ENCODE measurements around the gene CCDC194. TPM values are rescaled to one million over a fixed set of nuclear protein-coding genes. Genes with fewer than 3 reads are reported as not detected.
A peak's percentile ranks its signal among the peaks of the same experiment; 100 is the strongest.
"Not testable (repeated sequence)": the region's sequence is repeated elsewhere in the genome, so short reads cannot be mapped to it uniquely, and the experiment has no call there.

The CCDC194 gene
- total RNA-seq, 1 experiment from 2014 or later = not detected

- DNase-seq (ENCODE audit: low spot score) = no peak
Observed at GRCh38 chr19:17376935-17377600, 16.9 kb downstream of the CCDC194 start, which contains the start of gene PLVAP. Gene PLVAP, minus strand, starts transcription at chr19:17377342. Its CDS starts 54 bp downstream, at chr19:17377288.

- no peak for DNase-seq (ENCODE audit: low spot score)
Observed at GRCh38 chr19:17370026-17370587, 23.9 kb downstream of the CCDC194 start.

GRCh38 chr19:17365361-17365760, 28.6 kb downstream of the CCDC194 start:
- DNase-seq (ENCODE audit: low spot score) = no peak

GRCh38 chr19:17363852-17364605, 30.0 kb downstream of the CCDC194 start:
- not testable (repeated sequence) for DNase-seq (ENCODE audit: low spot score)

GRCh38 chr19:17359905-17360800, 33.8 kb downstream of the CCDC194 start:
- DNase-seq (ENCODE audit: low spot score) = no peak

GRCh38 chr19:17358395-17358794, 35.6 kb downstream of the CCDC194 start:
- peak; percentile 51 for DNase-seq (ENCODE audit: low spot score)

- DNase-seq (ENCODE audit: low spot score) = no peak
Observed at GRCh38 chr19:17357724-17358123, 36.3 kb downstream of the CCDC194 start.

GRCh38 chr19:17357078-17357666, 36.8 kb downstream of the CCDC194 start:
- no peak for DNase-seq (ENCODE audit: low spot score)

GRCh38 chr19:17353386-17353785, 40.6 kb downstream of the CCDC194 start:
- DNase-seq (ENCODE audit: low spot score) = no peak

- DNase-seq (ENCODE audit: low spot score) = no peak
Observed at GRCh38 chr19:17352608-17353280, 41.3 kb downstream of the CCDC194 start.

GRCh38 chr19:17351815-17352435, 42.1 kb downstream of the CCDC194 start:
- DNase-seq (ENCODE audit: low spot score) = no peak

GRCh38 chr19:17348700-17349099, 45.3 kb downstream of the CCDC194 start:
- peak; percentile 95 for DNase-seq (ENCODE audit: low spot score)

GRCh38 chr19:17347877-17348276, 46.1 kb downstream of the CCDC194 start:
- no peak for DNase-seq (ENCODE audit: low spot score)

GRCh38 chr19:17347361-17347760, 46.6 kb downstream of the CCDC194 start:
- DNase-seq (ENCODE audit: low spot score) = no peak

- peak; percentile 64 for DNase-seq (ENCODE audit: low spot score)
Observed at GRCh38 chr19:17346109-17346671, 47.8 kb downstream of the CCDC194 start.

GRCh38 chr19:17341845-17342244, 52.2 kb downstream of the CCDC194 start:
- DNase-seq (ENCODE audit: low spot score) = no peak

- DNase-seq (ENCODE audit: low spot score) = no peak
Observed at GRCh38 chr19:17341386-17341785, 52.6 kb downstream of the CCDC194 start.

GRCh38 chr19:17340871-17341357, 53.1 kb downstream of the CCDC194 start:
- DNase-seq (ENCODE audit: low spot score) = no peak
